Smooth muscle cell (in vitro differentiated cells): ENCODE measurements around the gene TPGS2. TPM values are rescaled to one million over a fixed set of nuclear protein-coding genes. Genes with fewer than 3 reads are reported as not detected.

ENCODE experiments used
- DNase-seq: peaks from one replicate; lab custom pipeline; 2025; ENCODE audit not compliant: unreplicated experiment; lab: John Stamatoyannopoulos, UW
- H2AFZ ChIP-seq: fragments of 200-600 bp; sonication (generic); 2 replicates; pipeline ENCODE4 v1.6.0; 2016; ENCODE audit warnings: antibody characterized with exemption, low read depth, mild to moderate bottlenecking
- H3F3A ChIP-seq: fragments of 200-600 bp; sonication (generic); 2 replicates; pipeline ENCODE4 v1.6.0; 2017; ENCODE audit warnings: antibody characterized with exemption, low read depth
- H3K27ac ChIP-seq: fragments of 200-600 bp; sonication (generic); 2 replicates; pipeline ENCODE4 v1.5.1; 2016; ENCODE audit warnings: low read depth, mild to moderate bottlenecking
- H3K27me3 ChIP-seq: fragments of 200-600 bp; sonication (generic); 2 replicates; pipeline ENCODE4 v1.6.1; 2016; ENCODE audit warnings: low read depth, mild to moderate bottlenecking
- H3K36me3 ChIP-seq: fragments of 200-600 bp; sonication (generic); 2 replicates; pipeline ENCODE4 v1.5.1; 2016; ENCODE audit warnings: low read depth
- H3K4me1 ChIP-seq: fragments of 200-600 bp; sonication (generic); 2 replicates; pipeline ENCODE4 v1.5.1; 2016; ENCODE audit warnings: low read depth
- H3K4me2 ChIP-seq: fragments of 200-600 bp; sonication (generic); 2 replicates; pipeline ENCODE4 v1.6.0; 2016; ENCODE audit warnings: mild to moderate bottlenecking
- H3K4me3 ChIP-seq: fragments of 200-600 bp; sonication (generic); 2 replicates; pipeline ENCODE4 v1.5.1; 2016; ENCODE audit warnings: mild to moderate bottlenecking
- H3K79me2 ChIP-seq: fragments of 200-600 bp; sonication (generic); 2 replicates; pipeline ENCODE4 v1.6.0; 2016; ENCODE audit warnings: low read depth, mild to moderate bottlenecking
- H3K9ac ChIP-seq: fragments of 200-600 bp; sonication (generic); 2 replicates; pipeline ENCODE4 v1.6.0; 2016; ENCODE audit warnings: low read depth
- H3K9me3 ChIP-seq: fragments of 200-600 bp; sonication (generic); replicated peaks from 2 replicates; pipeline ENCODE4 v1.5.1; 2016; ENCODE audit warnings: low read depth
- H4K20me1 ChIP-seq: fragments of 200-600 bp; sonication (generic); 2 replicates; pipeline ENCODE4 v1.6.0; 2016; ENCODE audit warnings: low read depth
- WGBS: methylation state at CpG from one replicate; pipeline ENCODE4 v1.1.7; 2016; ENCODE audit warnings: low lambda C conversion rate; 5-methylcytosine and 5-hydroxymethylcytosine counted together
- polyA plus RNA-seq: library from polyadenylated mRNA; unstranded; fragments of >200 nt; fragmentation: Nextera tagmentation; extraction: Ambion mirVana; gene quantifications from 2 replicates; pipeline ENCODE4 v1.2.1, GENCODE V29; 2016
- total RNA-seq: library from RNA; depleted of rRNA; stranded (reverse); fragments of >200 nt; gene quantifications from 2 replicates; pipeline ENCODE4 v1.2.3, GENCODE V29; 2014
- TF ChIP-seq, protein P1 (sequence below): fragments of 200-600 bp; sonication (generic); IDR thresholded peaks from 2 replicates; pipeline ENCODE4 v1.5.1; 2017; ENCODE audit warnings: borderline replicate concordance, mild to moderate bottlenecking, antibody characterized with exemption; ENCODE audit not compliant: insufficient read depth, poor library complexity, severe bottlenecking

The TPGS2 gene
- total and polyA plus RNA-seq, 2 experiments from 2014 or later, result 99.2 to 157 TPM

DNA sequence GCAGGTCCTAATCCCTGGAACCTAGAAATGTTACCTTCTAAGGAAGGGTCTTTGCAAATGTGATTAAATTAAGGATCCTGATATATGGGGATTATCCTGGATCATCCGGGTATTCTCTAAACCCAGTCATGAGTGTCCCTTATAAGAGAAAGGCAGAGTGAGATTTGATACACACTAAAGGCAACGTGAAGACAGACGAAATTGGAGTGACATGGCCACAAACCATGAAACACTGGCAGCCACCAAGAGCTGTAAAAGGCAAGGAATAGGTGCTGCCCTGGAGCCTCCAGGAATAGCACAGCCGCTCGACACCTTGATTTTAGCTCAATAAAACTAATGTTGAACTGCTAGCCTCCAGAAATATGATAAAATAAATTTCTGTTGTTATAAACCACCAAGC lies 45.0 kb downstream of the TPGS2 start:
- H3K9me3 ChIP-seq, result no peaks in the 10 kb centered on the region
- no peak overlapping the region for H3K4me3 ChIP-seq
- 95% methylated on average over 5 of the region's 5 CpGs for WGBS
- no peaks in the 10 kb centered on the region for H3K79me2 ChIP-seq
- H3K27me3 ChIP-seq, result no peaks in the 10 kb centered on the region
- H4K20me1 ChIP-seq, result no peaks in the 10 kb centered on the region
- H2AFZ ChIP-seq, result no peak overlapping the region
- no peak for DNase-seq
- H3F3A ChIP-seq, result no peaks in the 10 kb centered on the region
- H3K4me1 ChIP-seq, result no peaks in the 10 kb centered on the region
- H3K27ac ChIP-seq, result no peak overlapping the region
- no peak overlapping the region for H3K9ac ChIP-seq
- TF ChIP-seq, protein P1, sequence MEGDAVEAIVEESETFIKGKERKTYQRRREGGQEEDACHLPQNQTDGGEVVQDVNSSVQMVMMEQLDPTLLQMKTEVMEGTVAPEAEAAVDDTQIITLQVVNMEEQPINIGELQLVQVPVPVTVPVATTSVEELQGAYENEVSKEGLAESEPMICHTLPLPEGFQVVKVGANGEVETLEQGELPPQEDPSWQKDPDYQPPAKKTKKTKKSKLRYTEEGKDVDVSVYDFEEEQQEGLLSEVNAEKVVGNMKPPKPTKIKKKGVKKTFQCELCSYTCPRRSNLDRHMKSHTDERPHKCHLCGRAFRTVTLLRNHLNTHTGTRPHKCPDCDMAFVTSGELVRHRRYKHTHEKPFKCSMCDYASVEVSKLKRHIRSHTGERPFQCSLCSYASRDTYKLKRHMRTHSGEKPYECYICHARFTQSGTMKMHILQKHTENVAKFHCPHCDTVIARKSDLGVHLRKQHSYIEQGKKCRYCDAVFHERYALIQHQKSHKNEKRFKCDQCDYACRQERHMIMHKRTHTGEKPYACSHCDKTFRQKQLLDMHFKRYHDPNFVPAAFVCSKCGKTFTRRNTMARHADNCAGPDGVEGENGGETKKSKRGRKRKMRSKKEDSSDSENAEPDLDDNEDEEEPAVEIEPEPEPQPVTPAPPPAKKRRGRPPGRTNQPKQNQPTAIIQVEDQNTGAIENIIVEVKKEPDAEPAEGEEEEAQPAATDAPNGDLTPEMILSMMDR, result no peak
- no peak overlapping the region for H3K4me2 ChIP-seq
- peaks cover 5% of the 10 kb centered on the region for H3K36me3 ChIP-seq

GRCh38 chr18:36782710-36783109 lies 46.1 kb downstream of the TPGS2 start:
- H3K27me3 ChIP-seq, result no peaks in the 10 kb centered on the region
- no peak overlapping the region for H3K4me3 ChIP-seq
- no peaks in the 10 kb centered on the region for H3F3A ChIP-seq
- H4K20me1 ChIP-seq, result no peaks in the 10 kb centered on the region
- H3K9ac ChIP-seq, result no peak overlapping the region
- no peak overlapping the region for H3K4me2 ChIP-seq
- H3K9me3 ChIP-seq, result no peaks in the 10 kb centered on the region
- H3K4me1 ChIP-seq, result no peaks in the 10 kb centered on the region
- no peak overlapping the region for H2AFZ ChIP-seq
- TF ChIP-seq, protein P1, result no peak
- DNase-seq, result no peak
- 96% methylated on average over 9 of the region's 9 CpGs for WGBS
- no peaks in the 10 kb centered on the region for H3K79me2 ChIP-seq
- peaks cover 5% of the 10 kb centered on the region for H3K36me3 ChIP-seq
- no peak overlapping the region for H3K27ac ChIP-seq

DNA sequence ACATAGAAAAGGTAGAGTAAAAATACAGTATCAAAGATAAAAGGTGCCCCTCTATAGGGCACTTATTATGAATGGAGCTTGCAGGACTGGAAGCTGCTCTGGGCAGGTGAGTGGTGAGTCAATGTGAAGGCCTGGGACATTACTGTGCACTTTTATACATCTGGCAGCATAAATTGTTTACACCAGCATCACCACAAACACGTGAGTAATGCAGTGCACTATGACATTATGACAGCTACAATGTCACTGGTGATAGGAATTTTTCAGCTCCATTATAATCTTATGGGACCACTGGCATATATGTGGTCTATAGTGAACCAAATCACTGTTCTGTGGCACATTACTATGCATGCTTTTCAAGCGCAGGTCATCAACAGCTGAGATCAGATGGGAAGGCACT lies 48.1 kb downstream of the TPGS2 start:
- H3K4me3 ChIP-seq, result no peak overlapping the region
- no peak overlapping the region for H2AFZ ChIP-seq
- DNase-seq, result no peak
- H3K4me2 ChIP-seq, result no peak overlapping the region
- H3K27me3 ChIP-seq, result no peaks in the 10 kb centered on the region
- WGBS, result 84% methylated on average over 2 of the region's 2 CpGs
- TF ChIP-seq, protein P1, result no peak
- H3K36me3 ChIP-seq, result peaks cover 5% of the 10 kb centered on the region
- H3K27ac ChIP-seq, result no peak overlapping the region
- no peaks in the 10 kb centered on the region for H3F3A ChIP-seq
- H3K4me1 ChIP-seq, result no peaks in the 10 kb centered on the region
- no peaks in the 10 kb centered on the region for H3K79me2 ChIP-seq
- no peaks in the 10 kb centered on the region for H4K20me1 ChIP-seq
- no peaks in the 10 kb centered on the region for H3K9me3 ChIP-seq
- H3K9ac ChIP-seq, result no peak overlapping the region

DNA sequence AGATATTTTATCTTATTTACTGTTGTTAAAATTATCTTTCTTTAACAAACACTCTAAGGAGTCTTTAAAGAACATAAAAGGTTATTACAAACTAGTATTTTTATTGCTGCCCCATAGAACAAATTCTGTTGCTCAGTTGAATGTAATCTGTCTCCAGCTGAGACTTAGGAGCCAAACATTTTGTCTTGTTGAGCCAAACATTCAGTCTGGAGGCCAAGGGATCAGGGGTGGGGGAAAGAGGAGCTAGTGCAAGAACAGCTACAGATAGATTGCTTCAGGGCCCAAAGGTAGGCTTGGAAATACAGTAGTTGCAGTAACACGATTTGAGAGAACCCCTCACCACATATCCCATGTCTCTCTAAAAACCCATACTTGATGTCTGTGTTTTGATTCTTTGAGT lies 51.2 kb downstream of the TPGS2 start:
- H3K4me2 ChIP-seq, result no peak overlapping the region
- TF ChIP-seq, protein P1, result no peak
- no peaks in the 10 kb centered on the region for H3F3A ChIP-seq
- H3K4me1 ChIP-seq, result no peaks in the 10 kb centered on the region
- no peaks in the 10 kb centered on the region for H3K79me2 ChIP-seq
- no peak overlapping the region for H2AFZ ChIP-seq
- H3K36me3 ChIP-seq, result peaks cover 5% of the 10 kb centered on the region
- no peak overlapping the region for H3K9ac ChIP-seq
- no peaks in the 10 kb centered on the region for H4K20me1 ChIP-seq
- DNase-seq, result no peak
- H3K27ac ChIP-seq, result no peak overlapping the region
- no peaks in the 10 kb centered on the region for H3K9me3 ChIP-seq
- no peaks in the 10 kb centered on the region for H3K27me3 ChIP-seq
- 95% methylated on average over 1 of the region's 1 CpG for WGBS
- no peak overlapping the region for H3K4me3 ChIP-seq
